ENCODE data around the gene MARCHF2.

Gene MARCHF2

DNA sequence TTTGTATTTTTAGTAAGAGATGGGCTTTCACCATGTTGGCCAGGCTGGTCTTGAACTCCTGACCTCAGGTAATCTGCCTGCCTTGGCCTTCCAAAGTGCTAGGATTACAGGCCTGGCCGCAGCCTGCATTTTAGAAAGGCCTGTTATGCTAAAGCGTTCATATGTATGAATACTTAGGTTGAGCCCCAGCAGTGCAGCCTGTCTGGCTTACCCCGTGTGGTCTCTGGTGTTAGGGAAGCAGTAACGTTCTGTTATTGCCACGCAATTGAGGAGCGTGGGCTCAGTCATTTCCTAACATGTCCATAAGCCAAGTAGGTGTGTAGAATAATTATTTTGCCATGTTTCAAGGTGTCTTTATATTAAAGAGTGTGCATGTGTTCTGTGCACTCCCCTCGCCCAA lies 46.0 kb downstream of the MARCHF2 start:
- H3K9me3 ChIP-seq (ENCODE audit: control insufficient read depth, insufficient read depth, low read length), result no peaks in the 10 kb centered on the region
- H3K9ac ChIP-seq (ENCODE audit: low read depth, low read length), result no peak overlapping the region
- H3K4me1 ChIP-seq (ENCODE audit: insufficient read depth, low read length), result peaks cover 41% of the 10 kb centered on the region
- peaks cover 36% of the 10 kb centered on the region for H3K36me3 ChIP-seq (ENCODE audit: insufficient read depth, low read length)

DNA sequence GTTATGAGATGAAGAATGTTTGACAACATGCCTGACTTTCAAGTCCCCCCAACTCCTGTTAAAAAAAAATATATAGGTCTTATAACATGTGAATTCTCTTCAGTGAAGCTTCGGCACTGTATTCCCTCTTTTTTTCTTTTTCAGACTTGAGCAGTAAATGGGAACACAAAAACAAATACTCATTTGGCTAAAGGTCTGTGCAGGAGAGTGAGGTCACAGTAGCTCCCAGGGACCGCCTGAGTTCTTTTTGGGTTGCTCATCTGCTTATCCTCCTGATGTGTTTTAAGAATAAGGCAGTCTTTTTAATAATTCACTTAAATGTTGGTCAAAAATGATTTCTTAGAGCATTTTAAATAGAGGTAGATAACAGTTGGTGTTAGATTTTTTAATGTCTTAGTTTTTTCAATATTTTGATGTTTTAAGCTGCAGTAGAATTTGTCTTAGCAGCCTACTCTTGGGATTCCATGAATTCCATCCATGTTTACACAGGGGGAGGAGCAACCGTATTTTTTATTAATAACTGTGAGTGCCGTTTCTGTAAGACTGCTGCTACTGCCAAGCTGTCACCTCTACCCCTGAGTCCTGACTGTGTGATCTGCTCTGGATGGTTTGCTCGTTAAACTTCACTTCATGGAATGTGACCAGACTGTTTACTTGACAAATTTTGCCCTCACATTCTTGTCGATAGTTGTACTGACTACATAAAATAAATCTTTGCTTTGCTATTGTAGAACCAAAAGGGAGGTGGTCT lies 46.6 kb downstream of the MARCHF2 start:
- H3K9ac ChIP-seq (ENCODE audit: low read depth, low read length), result no peak overlapping the region

DNA sequence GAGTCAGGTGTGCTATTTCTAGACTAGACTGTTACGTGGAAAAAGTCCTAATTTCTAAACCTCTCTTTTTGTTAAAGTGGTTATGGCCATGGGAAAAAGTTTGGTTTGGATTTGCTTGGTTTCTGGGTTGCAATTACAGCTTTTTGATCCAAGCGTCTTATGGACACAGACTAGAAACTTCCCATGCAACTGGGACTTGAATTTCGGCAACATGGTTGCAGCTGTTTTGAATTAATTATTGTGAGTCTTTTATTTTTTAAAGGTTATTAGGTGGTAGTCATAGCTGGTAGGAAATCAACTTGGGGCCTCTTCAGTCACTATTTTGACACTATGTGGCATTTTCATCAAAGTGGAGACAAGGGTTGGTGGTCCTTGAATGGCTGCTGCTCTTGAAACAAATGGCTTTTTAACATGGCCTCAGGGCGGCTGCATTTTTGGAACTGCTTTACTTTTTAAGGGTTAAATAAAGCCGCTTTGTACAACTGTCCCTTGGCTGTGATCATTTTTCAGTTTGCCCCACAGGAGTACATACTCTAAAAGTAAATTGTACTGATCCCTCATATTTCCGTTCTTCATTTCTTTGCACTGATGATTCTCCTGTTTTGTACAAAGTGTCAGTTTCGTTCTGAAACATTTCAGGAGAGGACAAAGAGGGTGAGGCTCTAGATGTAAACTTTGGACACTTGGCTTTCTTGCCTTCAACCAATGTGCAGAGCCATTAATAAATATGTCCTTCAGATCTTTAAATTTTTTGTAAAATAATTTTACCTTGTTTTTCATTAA lies 47.6 kb downstream of the MARCHF2 start:
- Histone ChIP-seq H3K9me3 (ENCODE audit: control insufficient read depth, insufficient read depth, low read length) (no peaks in the 10 kb centered on the region), H3K4me1 (ENCODE audit: insufficient read depth, low read length) (peaks cover 36% of the 10 kb centered on the region), H3K9ac (ENCODE audit: low read depth, low read length) (no peak overlapping the region), H3K36me3 (ENCODE audit: insufficient read depth, low read length) (peaks cover 45% of the 10 kb centered on the region)

More for the DNA sequence above, 46.6 kb downstream of the MARCHF2 start:
- H3K9me3 ChIP-seq (ENCODE audit: control insufficient read depth, insufficient read depth, low read length), result no peaks in the 10 kb centered on the region
- peaks cover 41% of the 10 kb centered on the region for H3K36me3 ChIP-seq (ENCODE audit: insufficient read depth, low read length)
- H3K4me1 ChIP-seq (ENCODE audit: insufficient read depth, low read length), result peaks cover 41% of the 10 kb centered on the region

DNA sequence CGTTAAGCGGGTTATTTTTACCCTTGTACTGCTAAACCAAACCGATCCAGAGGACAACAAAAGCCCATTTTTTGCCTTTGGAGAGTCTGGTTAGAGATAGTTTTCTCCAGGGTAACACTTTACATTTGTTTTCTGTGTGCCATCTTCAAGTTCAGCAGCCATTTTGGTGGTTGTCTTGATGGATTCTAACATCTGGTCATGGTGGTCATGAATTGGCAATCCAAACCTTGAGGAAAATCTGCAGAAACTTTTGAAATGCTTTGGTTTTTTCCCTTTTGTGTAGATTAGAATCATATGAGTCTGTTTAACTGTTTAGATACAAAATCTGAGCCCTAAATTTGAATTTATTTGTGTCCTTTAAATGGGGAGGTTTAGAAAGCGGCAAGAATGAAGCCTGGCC lies 48.3 kb downstream of the MARCHF2 start:
- peaks cover 30% of the 10 kb centered on the region for H3K4me1 ChIP-seq (ENCODE audit: insufficient read depth, low read length)
- no peaks in the 10 kb centered on the region for H3K9me3 ChIP-seq (ENCODE audit: control insufficient read depth, insufficient read depth, low read length)
- no peak overlapping the region for H3K9ac ChIP-seq (ENCODE audit: low read depth, low read length)
- peaks cover 44% of the 10 kb centered on the region for H3K36me3 ChIP-seq (ENCODE audit: insufficient read depth, low read length)

DNA sequence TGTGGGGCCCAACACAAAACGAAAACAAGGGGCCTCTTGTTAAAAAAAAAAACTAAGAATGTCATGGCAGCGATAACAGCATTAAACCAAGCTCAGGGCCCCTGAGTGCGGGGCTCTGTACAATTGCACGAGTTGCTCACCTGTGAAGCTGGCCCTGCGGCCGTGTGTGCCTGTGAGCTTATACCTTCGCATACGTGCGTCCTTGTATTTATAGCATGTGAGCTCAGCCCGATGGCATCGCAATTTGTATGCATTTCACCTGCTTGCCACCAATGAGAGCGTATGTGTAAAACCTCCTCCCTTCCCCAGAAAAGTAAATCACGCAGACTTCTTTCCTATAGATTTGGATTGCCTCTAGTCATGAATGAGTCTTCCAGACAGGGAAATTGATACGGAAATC lies 48.8 kb downstream of the MARCHF2 start:
- peaks cover 25% of the 10 kb centered on the region for H3K4me1 ChIP-seq (ENCODE audit: insufficient read depth, low read length)

DNA sequence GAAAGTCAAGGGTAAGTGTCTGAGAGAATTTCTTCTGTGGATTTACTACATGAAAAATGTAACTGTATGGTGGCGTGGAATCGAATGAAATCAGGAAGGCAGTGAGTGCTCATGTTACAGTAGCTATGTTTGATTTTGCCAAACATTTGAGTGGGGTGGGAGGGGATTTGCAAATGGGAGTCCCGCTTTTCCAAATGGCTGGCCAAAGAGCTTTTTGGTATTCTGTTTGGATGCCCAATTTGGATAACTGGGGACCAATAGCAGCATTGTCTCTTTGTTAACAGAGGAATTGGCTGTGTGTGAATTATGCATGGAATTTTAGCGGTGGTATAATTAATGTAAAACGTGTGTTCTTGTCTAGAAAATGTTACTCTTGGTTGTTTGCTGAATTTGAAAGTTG lies 49.5 kb downstream of the MARCHF2 start:
- peaks cover 21% of the 10 kb centered on the region for H3K4me1 ChIP-seq (ENCODE audit: insufficient read depth, low read length)
- H3K9ac ChIP-seq (ENCODE audit: low read depth, low read length), result no peak overlapping the region
- H3K36me3 ChIP-seq (ENCODE audit: insufficient read depth, low read length), result peaks cover 45% of the 10 kb centered on the region
- H3K9me3 ChIP-seq (ENCODE audit: control insufficient read depth, insufficient read depth, low read length), result no peaks in the 10 kb centered on the region

More for the DNA sequence above, 48.8 kb downstream of the MARCHF2 start:
- Histone ChIP-seq H3K36me3 (ENCODE audit: insufficient read depth, low read length) (peaks cover 42% of the 10 kb centered on the region), H3K9me3 (ENCODE audit: control insufficient read depth, insufficient read depth, low read length) (no peaks in the 10 kb centered on the region), H3K9ac (ENCODE audit: low read depth, low read length) (no peak overlapping the region)

DNA sequence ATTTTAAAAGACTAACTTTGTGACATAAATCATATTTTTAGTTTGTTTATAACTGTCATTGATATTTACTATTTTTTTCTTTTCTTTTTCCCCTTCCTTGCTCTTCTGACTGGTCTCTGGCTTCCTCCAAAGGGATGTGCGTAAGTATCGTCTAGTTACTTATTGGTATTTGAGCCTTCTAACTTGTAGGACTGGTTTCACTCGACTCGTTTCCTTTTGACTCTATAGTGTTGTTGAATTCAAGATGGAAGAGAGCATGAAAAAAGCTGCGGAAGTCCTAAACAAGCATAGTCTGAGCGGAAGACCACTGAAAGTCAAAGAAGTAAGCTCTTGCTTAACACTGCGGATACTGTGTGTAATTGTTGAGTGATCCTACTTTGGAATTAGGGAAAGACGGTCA lies 50.3 kb downstream of the MARCHF2 start:
- H3K9ac ChIP-seq (ENCODE audit: low read depth, low read length), result no peak overlapping the region
- peaks cover 49% of the 10 kb centered on the region for H3K36me3 ChIP-seq (ENCODE audit: insufficient read depth, low read length)
- H3K4me1 ChIP-seq (ENCODE audit: insufficient read depth, low read length), result peaks cover 15% of the 10 kb centered on the region
- no peaks in the 10 kb centered on the region for H3K9me3 ChIP-seq (ENCODE audit: control insufficient read depth, insufficient read depth, low read length)

DNA sequence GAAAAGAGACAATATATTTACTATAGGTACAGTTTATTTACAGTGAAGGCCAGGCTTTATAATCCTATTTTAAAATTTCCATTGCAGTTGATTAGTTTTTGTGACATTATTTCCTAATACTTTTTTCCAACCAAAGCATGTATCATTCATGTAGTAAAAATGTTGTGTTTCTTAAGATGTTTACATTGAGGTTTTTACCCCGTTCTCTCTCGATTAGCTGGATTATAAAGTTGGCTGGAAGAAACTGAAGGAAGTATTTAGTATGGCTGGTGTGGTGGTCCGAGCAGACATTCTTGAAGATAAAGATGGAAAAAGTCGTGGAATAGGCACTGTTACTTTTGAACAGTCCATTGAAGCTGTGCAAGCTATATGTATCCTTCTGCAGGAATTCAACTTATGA lies 52.9 kb downstream of the MARCHF2 start:
- peaks cover 67% of the 10 kb centered on the region for H3K36me3 ChIP-seq (ENCODE audit: insufficient read depth, low read length)
- H3K4me1 ChIP-seq (ENCODE audit: insufficient read depth, low read length), result no peaks in the 10 kb centered on the region
- no peaks in the 10 kb centered on the region for H3K9me3 ChIP-seq (ENCODE audit: control insufficient read depth, insufficient read depth, low read length)
- no peak overlapping the region for H3K9ac ChIP-seq (ENCODE audit: low read depth, low read length)

DNA sequence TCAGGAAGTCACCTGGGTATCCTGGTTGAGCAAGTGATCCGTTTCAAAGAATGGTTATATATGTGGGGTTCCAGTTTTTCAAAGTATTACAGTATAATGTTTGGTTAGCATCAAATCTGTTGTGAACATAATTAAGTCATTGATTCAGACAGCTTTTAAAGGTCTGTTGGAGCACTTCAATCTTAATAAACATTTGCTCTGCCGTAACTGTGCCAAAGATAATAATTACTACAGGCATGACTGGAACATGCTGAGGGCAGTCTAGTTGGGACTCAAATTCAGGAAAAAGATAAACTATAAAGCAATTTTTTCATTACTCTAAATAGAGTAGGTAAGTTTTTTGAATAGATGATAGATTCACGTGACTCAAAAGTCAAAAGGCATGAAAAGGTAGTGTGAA lies 55.0 kb downstream of the MARCHF2 start:
- H3K4me1 ChIP-seq (ENCODE audit: insufficient read depth, low read length), result no peaks in the 10 kb centered on the region
- no peaks in the 10 kb centered on the region for H3K9me3 ChIP-seq (ENCODE audit: control insufficient read depth, insufficient read depth, low read length)
- H3K9ac ChIP-seq (ENCODE audit: low read depth, low read length), result no peak overlapping the region
- peaks cover 77% of the 10 kb centered on the region for H3K36me3 ChIP-seq (ENCODE audit: insufficient read depth, low read length)

DNA sequence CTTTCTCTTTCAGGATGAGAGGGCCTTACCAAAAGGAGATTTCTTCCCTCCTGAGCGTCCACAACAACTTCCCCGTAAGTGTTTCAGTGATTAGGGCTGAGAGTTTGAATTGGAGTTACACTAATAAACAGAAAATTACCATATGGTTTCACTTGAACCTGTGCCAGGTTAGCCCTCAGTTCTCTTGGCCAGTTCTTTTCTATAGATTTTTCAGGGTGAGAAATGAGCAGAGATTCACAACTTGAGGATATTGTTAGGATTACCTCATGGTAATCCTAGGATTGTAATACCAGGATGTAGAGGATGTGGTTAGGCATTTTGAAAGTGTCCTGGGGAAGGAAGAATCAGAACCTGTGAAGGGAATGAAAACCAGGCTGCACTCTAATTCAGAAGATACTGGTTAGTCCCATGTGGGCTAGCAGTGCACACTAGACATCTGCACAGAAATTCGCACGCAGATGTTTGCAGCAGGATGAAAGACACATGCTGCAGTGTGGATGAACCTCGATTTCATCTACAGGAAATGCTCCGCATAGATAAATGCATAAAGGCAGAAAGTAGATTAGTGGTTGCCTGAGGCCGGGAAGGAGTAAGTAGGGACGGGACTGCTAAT lies 55.8 kb downstream of the MARCHF2 start:
- Histone ChIP-seq H3K36me3 (ENCODE audit: insufficient read depth, low read length) (peaks cover 75% of the 10 kb centered on the region), H3K9ac (ENCODE audit: low read depth, low read length) (no peak overlapping the region), H3K4me1 (ENCODE audit: insufficient read depth, low read length) (no peaks in the 10 kb centered on the region), H3K9me3 (ENCODE audit: control insufficient read depth, insufficient read depth, low read length) (no peaks in the 10 kb centered on the region)

DNA sequence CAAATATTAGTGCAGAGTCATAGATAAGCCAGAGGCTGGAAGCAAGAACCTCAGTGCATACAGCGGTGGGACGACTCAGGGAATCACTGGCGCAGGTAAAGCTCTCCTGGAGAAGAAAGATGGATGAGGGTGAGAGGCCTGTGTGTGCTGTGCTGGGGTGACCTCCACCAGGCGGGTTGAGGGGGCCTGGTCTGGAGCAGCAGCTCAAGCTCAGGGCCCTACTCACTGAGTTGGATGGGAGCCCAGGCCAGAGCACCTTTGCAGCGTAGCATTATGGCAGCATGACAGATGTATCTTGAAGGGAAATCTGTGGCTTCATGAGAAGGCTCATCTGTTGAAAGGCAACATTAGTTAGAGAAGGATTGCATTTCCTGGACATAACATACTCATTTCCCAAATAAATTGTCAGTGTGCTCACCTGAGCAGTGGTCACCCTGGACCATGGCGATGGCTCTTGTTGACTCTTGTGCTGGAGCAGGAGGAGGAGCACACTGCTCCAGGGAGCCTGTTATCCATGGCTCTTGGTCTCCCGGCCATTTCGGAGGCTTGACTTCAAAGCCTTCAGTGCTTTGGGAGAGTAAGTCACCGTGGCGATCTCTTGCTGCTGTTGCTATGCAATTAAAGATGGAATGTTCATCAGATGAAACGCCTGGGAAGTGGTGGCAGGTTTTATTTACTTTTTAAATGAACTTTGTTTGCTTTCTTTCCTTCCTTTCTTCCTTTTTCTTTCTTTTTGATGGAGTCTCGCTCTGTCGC lies 56.7 kb downstream of the MARCHF2 start:
- Histone ChIP-seq H3K36me3 (ENCODE audit: insufficient read depth, low read length) (peaks cover 76% of the 10 kb centered on the region), H3K9ac (ENCODE audit: low read depth, low read length) (no peak overlapping the region)

DNA sequence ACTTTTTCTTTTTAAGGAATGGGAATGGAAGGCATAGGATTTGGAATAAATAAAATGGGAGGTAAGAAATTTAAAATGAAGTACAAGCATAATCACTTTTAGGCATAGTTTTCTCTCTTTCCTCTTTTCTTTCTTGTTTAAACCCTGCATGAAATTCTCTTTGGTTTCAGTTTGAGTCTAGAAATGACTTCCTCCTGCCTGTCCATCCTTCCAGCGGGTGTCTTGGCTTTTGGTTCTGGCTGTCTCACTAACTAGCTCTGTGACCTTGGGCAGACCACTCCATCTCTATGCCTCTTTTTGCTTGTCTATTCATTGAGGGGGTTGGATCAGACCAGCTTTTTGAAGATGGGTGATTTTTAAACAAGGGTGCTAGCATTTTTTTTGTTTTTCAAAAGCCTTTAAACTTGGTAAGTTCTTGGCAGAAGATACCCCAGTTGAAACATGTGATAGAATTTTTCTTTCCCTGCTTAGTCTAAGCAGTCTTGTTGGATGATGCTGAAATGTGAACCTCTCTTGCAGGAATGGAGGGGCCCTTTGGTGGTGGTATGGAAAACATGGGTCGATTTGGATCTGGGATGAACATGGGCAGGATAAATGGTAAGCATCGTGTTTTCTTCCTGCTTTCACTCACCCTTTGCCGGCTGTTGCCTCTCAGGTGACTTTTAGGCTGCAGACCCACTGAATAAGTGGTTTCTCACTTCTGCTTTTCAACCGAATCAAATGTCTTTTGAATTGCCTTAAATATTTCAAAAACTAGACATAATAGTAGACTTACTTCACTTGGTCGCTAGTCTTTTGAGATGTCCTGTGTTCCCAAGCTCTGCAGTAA lies 60.8 kb downstream of the MARCHF2 start:
- H3K4me1 ChIP-seq (ENCODE audit: insufficient read depth, low read length), result no peaks in the 10 kb centered on the region
- H3K36me3 ChIP-seq (ENCODE audit: insufficient read depth, low read length), result peaks cover 64% of the 10 kb centered on the region
- no peaks in the 10 kb centered on the region for H3K9me3 ChIP-seq (ENCODE audit: control insufficient read depth, insufficient read depth, low read length)
- H3K9ac ChIP-seq (ENCODE audit: low read depth, low read length), result no peak overlapping the region

More for the DNA sequence above, 56.7 kb downstream of the MARCHF2 start:
- H3K9me3 ChIP-seq (ENCODE audit: control insufficient read depth, insufficient read depth, low read length), result no peaks in the 10 kb centered on the region
- no peaks in the 10 kb centered on the region for H3K4me1 ChIP-seq (ENCODE audit: insufficient read depth, low read length)

DNA sequence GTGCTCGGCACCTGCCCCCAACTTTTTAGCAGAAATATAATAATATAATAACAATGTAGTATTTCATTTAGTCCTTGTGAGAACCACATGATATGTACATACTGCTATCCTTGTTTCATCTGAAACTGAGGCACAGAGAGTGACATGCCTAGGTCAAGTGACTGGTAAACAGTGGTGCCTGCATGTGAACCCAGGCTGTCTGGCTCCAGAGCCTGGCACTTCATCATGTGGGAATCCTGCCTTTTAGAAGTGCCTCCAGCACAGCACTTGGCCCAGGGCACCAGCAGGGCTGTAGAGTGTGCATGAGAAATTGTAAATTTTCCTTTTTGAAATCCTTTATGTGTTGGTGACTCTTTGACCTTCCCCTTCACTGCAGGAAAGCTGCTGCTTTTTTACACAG lies 61.9 kb downstream of the MARCHF2 start:
- Histone ChIP-seq H3K36me3 (ENCODE audit: insufficient read depth, low read length) (peaks cover 53% of the 10 kb centered on the region), H3K9ac (ENCODE audit: low read depth, low read length) (no peak overlapping the region), H3K4me1 (ENCODE audit: insufficient read depth, low read length) (no peaks in the 10 kb centered on the region), H3K9me3 (ENCODE audit: control insufficient read depth, insufficient read depth, low read length) (no peaks in the 10 kb centered on the region)

Data from ES-I3 (cell line).